Right cardiac atrium (tissue), 5 donors: ENCODE measurements around the gene EXOC4. TPM values are rescaled to one million over a fixed set of nuclear protein-coding genes. Genes with fewer than 3 reads are reported as not detected.

ENCODE experiments used
- ATAC-seq, 2 donors: fragments of 200-7000 bp; cut with Tn5 transposase; one replicate each; pipeline versions ENCODE4 v1.8.0 to v1.9.1; 2020; ENCODE audit warnings: moderate library complexity in 2 of 2, mild to moderate bottlenecking in 1 of 2
- DNase-seq, 3 donors: peaks; one replicate each; pipeline ENCODE4 v3.0.0-alpha.2; 2020
- H3K27ac ChIP-seq: one replicate; pipeline ENCODE4 v1.5.1; 2013; ENCODE audit warnings: mild to moderate bottlenecking, low read length, control low read depth, moderate library complexity
- H3K27me3 ChIP-seq: one replicate; pipeline ENCODE4 v1.6.1; 2013; ENCODE audit not compliant: control insufficient read depth, insufficient read depth
- H3K4me1 ChIP-seq: one replicate; pipeline ENCODE4 v1.6.1; 2013; ENCODE audit warnings: low read length; ENCODE audit not compliant: control insufficient read depth, insufficient read depth
- H3K4me3 ChIP-seq: one replicate; pipeline ENCODE4 v1.5.1; 2013; ENCODE audit warnings: low read length, control low read depth
- H3K9me3 ChIP-seq: one replicate; pipeline ENCODE4 v1.6.1; 2013; ENCODE audit warnings: low read length; ENCODE audit not compliant: control insufficient read depth
- WGBS: extraction: QIAGEN DNeasy Blood & Tissue Kit; methylation state at CpG from one replicate; pipeline ENCODE4 v1.1.7; 2013; 5-methylcytosine and 5-hydroxymethylcytosine counted together
- intact Hi-C, 4 donors: fragments of 100-400 bp; cut with DNase I; formaldehyde crosslinking; loops; one replicate each; pipeline versions ENCODE4 v1.11.0 to v1.14.0; 2022 to 2023
- polyA plus RNA-seq: library from polyadenylated mRNA; stranded (reverse); fragments of 200-250 nt; gene quantifications from one replicate; pipeline ENCODE4 v1.2.3, GENCODE V29; 2013
- total RNA-seq, 4 donors: library from RNA; stranded (reverse); fragmentation: NEBNext Ultra II Directional; extraction: Animal tissue kit (Norgen Biotek cat#: 25700); gene quantifications; one replicate each; pipeline ENCODE4 v1.2.1, GENCODE V29; 2021
- donor health status: healthy with polysubstance abuse.
- donor health status: DM: no; HTN: yes; CAD: no.
- donor health status: DM: no; HTN: no; CAD: no.
- donor health status: DM: no; HTN: yes; CAD: no; lungs with severe emphysema.
- donor health status: DM: yes; HTN: yes; CAD: no.

Gene EXOC4
- total and polyA plus RNA-seq, 5 donors, result 11.9 to 45.9 (median 39.7) TPM

GRCh38 chr7:133389727-133390126 lies 136.8 kb downstream of the EXOC4 start:
- WGBS, result 77% methylated on average over 4 of the region's 4 CpGs
- Histone ChIP-seq H3K9me3 (no peaks in the 10 kb centered on the region), H3K27me3 (no peaks in the 10 kb centered on the region), H3K4me3 (no peak overlapping the region), H3K4me1 (peaks cover 6% of the 10 kb centered on the region), H3K27ac (no peak overlapping the region)
- intact Hi-C loops, result no loop called here
- DNase-seq (no peak), ATAC-seq (no peak)

- 44% methylated on average over 11 of the region's 11 CpGs for WGBS
- Histone ChIP-seq H3K4me1 (peaks cover 6% of the 10 kb centered on the region), H3K27me3 (no peaks in the 10 kb centered on the region), H3K9me3 (no peaks in the 10 kb centered on the region), H3K27ac (no peak overlapping the region), H3K4me3 (no peak overlapping the region)
- no peak for ATAC-seq
- no peak for DNase-seq
- intact Hi-C loops, result no loop called here
Measured at GRCh38 chr7:133391206-133391605, 138.3 kb downstream of the EXOC4 start.

GRCh38 chr7:133394369-133394768 lies 141.5 kb downstream of the EXOC4 start:
- intact Hi-C loops, result no loop called here
- DNase-seq (no peak), ATAC-seq (no peak)
- H3K9me3 ChIP-seq, result no peaks in the 10 kb centered on the region
- H3K27me3 ChIP-seq, result no peaks in the 10 kb centered on the region
- H3K4me1 ChIP-seq, result peaks cover 6% of the 10 kb centered on the region
- no peak overlapping the region for H3K27ac ChIP-seq
- no peak overlapping the region for H3K4me3 ChIP-seq
- 57% methylated on average over 1 of the region's 1 CpG for WGBS

DNA sequence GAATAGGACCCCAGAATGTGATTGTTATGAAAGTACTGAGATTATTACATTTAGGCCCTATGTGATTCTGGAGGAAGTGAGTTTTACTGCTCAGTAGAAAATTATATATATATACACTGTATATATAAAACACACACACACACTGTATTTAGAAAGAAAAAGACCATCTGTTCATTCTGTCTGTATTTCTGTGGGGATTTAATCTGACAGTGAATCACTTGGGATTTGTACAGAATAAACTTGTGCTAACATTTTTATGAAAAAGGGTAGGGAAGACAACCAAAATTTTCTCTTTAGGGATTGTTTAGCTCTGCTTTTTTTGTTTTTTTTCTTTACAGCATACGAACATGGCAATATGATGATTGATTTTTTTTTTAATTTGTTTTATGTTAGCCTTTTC lies 142.7 kb downstream of the EXOC4 start:
- 64% methylated on average over 1 of the region's 1 CpG for WGBS
- Histone ChIP-seq H3K9me3 (no peaks in the 10 kb centered on the region), H3K27ac (no peak overlapping the region), H3K4me1 (peaks cover 3% of the 10 kb centered on the region), H3K27me3 (no peaks in the 10 kb centered on the region), H3K4me3 (no peak overlapping the region)
- ATAC-seq, result no peak
- no peak for DNase-seq
- intact Hi-C loops, result no loop called here

- Histone ChIP-seq H3K9me3 (no peaks in the 10 kb centered on the region), H3K4me3 (no peak overlapping the region), H3K27me3 (no peaks in the 10 kb centered on the region), H3K27ac (no peak overlapping the region), H3K4me1 (peaks cover 2% of the 10 kb centered on the region)
- DNase-seq (no peak), ATAC-seq (no peak)
- WGBS, result 90% methylated on average over 3 of the region's 3 CpGs
- intact Hi-C loops, result no loop called here
Measured at GRCh38 chr7:133398506-133398905, 145.6 kb downstream of the EXOC4 start.

DNA sequence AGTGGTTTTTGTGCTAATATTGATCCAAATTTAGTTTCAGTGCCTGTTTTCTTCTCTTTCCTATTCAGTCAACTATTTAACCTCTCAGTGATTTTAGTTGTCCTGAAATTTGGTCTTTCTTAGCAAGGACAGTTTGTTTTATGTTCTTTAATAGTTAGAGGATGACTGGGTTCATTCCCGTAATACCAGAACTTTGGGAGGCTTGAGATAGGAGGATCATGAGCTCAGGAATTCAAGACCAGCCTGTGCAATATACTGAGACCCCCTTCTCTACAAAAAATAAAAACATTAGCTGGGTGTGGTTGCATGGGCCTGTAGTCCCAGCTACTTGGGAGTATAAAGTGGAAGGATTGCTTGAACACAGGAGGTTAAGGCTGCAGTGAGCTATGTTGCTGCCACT lies 148.3 kb downstream of the EXOC4 start:
- DNase-seq, result no peak
- 97% methylated on average over 1 of the region's 1 CpG for WGBS
- intact Hi-C loops, result no loop called here
- Histone ChIP-seq H3K4me1 (peaks cover 2% of the 10 kb centered on the region), H3K9me3 (no peaks in the 10 kb centered on the region), H3K27me3 (no peaks in the 10 kb centered on the region), H3K27ac (no peak overlapping the region), H3K4me3 (no peak overlapping the region)
- no peak for ATAC-seq

DNA sequence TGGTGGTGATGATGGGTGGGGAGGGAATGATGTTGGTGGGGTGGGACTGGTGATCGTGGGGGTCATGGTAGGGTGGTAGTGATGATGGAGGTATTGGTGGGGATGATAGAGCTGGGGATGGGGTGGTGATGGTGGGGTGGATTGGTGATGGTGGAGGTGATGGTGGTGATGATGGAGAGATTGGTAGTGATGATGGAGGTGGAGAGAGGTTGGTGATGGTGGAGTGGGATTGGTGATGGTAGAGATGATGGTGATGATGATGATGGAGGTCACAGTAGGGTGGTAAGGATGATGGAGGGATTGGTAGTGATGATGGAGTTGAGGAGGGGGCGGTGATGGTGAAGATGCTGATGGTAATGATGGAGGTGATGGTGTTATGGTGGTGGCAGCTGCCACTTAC lies 155.3 kb downstream of the EXOC4 start:
- no peak for ATAC-seq
- WGBS, result 96% methylated on average over 2 of the region's 2 CpGs
- intact Hi-C loops, result no loop called here

DNA sequence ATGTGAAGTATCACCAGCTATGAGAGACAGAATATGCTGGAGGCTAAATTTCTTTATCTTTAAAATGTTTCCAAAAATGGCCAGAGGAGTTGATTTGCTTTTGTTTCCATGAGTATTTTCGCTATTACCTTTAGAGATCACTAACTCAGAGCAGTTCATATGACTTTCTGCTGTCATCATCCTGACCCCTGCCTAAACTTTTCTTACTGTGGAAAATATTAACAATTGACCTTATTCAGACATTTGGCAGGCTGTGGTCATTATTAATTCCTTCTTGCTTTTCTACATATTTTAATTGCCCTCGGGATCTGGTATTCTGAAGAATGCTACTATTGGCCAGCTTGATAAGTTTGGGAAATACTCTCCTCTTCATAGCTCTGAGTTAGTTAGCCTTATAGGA lies 156.5 kb downstream of the EXOC4 start:
- intact Hi-C loops, result no loop called here
- DNase-seq (no peak), ATAC-seq (no peak)
- Histone ChIP-seq H3K27ac (no peak overlapping the region), H3K27me3 (no peaks in the 10 kb centered on the region), H3K9me3 (no peaks in the 10 kb centered on the region), H3K4me3 (no peak overlapping the region), H3K4me1 (no peaks in the 10 kb centered on the region)
- 61% methylated on average over 2 of the region's 2 CpGs for WGBS

More for the DNA sequence above, 155.3 kb downstream of the EXOC4 start:
- no peak for DNase-seq
- H3K4me3 ChIP-seq, result no peak overlapping the region
- no peaks in the 10 kb centered on the region for H3K4me1 ChIP-seq
- no peaks in the 10 kb centered on the region for H3K27me3 ChIP-seq
- H3K27ac ChIP-seq, result no peak overlapping the region
- no peaks in the 10 kb centered on the region for H3K9me3 ChIP-seq

- Histone ChIP-seq H3K4me3 (no peak overlapping the region), H3K27ac (no peak overlapping the region), H3K4me1 (no peaks in the 10 kb centered on the region), H3K9me3 (no peaks in the 10 kb centered on the region), H3K27me3 (no peaks in the 10 kb centered on the region)
- ATAC-seq, result no peak
- intact Hi-C loops, result no loop called here
- 68% methylated on average over 1 of the region's 1 CpG for WGBS
- DNase-seq, result no peak
Measured at GRCh38 chr7:133409966-133410365, 157.1 kb downstream of the EXOC4 start.

DNA sequence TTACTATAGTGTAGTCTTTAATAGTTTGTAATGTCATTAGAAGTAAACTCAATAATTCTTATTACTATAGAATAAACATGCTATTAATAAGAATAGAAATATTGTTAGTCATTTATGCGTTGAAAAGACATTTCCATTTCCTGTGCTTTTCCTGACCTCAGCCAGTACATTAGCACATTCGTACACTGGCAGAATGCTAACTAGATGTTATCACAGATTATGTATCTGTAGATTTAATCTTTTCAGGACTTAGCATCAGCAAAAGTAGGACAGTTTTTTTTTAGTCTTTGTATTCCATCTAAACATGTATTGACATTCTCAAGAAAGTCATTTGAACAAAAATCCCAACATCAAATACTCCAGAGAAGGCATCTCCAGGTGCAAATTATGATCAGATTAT lies 158.5 kb downstream of the EXOC4 start:
- ATAC-seq (no peak), DNase-seq (no peak)
- WGBS, result 63% methylated on average over 2 of the region's 2 CpGs
- intact Hi-C loops, result no loop called here
- Histone ChIP-seq H3K4me3 (no peak overlapping the region), H3K27ac (no peak overlapping the region), H3K4me1 (no peaks in the 10 kb centered on the region), H3K27me3 (no peaks in the 10 kb centered on the region), H3K9me3 (no peaks in the 10 kb centered on the region)

DNA sequence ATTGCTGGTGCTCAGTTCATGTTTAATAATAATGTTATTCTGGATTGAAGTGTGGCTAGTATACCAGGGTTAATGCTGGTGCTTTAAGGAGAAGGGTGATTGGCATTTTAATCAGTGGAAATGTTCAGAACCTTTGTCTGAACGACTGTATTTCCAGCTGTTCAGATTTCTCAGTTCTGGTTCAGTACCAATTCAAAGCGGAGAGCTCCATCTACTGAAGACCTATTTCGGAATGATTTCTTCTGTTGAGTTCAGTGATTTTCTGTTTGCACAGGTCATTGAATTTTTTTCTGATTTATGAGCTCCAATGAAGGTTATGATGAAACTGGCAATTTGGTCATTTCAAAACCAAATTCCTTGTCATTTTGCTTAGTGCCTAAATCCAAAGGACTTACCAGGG lies 160.1 kb downstream of the EXOC4 start:
- WGBS, result 54% methylated on average over 3 of the region's 3 CpGs
- ATAC-seq (no peak), DNase-seq (no peak)
- H3K9me3 ChIP-seq, result no peaks in the 10 kb centered on the region
- H3K4me3 ChIP-seq, result no peak overlapping the region
- no peak overlapping the region for H3K27ac ChIP-seq
- no peaks in the 10 kb centered on the region for H3K4me1 ChIP-seq
- no peaks in the 10 kb centered on the region for H3K27me3 ChIP-seq
- intact Hi-C loops, result no loop called here

DNA sequence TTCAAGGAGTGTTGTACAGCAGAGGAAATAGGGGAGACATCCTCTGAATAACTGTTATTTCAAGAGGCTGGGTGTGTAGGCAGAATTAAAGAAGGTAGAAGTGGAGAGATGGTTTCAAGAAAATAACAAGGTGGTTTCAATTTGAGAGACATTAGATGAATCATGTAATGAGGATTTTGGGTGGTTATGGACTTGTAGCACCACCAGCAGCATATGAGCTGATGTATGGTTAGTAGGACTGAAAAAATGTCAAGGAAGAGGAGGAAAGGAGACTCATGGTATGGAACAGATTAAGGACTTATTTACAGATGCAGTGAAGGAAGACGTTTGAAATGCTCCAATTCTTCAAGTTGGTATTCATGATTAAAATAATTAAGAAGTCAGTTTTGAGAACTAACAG lies 166.2 kb downstream of the EXOC4 start:
- Histone ChIP-seq H3K9me3 (no peaks in the 10 kb centered on the region), H3K4me3 (no peak overlapping the region), H3K27me3 (no peaks in the 10 kb centered on the region), H3K27ac (no peak overlapping the region), H3K4me1 (no peaks in the 10 kb centered on the region)
- ATAC-seq (no peak), DNase-seq (no peak)
- WGBS, result 73% methylated on average over 1 of the region's 1 CpG
- intact Hi-C loops, result no loop called here
